Right ventricle myocardium superior (tissue), 1 donor: ENCODE results near the gene NDUFS6. TPM values are rescaled to one million over a fixed set of nuclear protein-coding genes. Genes with fewer than 3 reads are reported as not detected.
A peak's percentile ranks its signal among the peaks of the same experiment; 100 is the strongest.

ENCODE experiments used
- ATAC-seq: fragments of 200-7000 bp; cut with Tn5 transposase; one replicate; pipeline ENCODE4 v1.9.1; 2020; ENCODE audit warnings: mild to moderate bottlenecking; ENCODE audit not compliant: poor library complexity
- DNase-seq: peaks from one replicate; pipeline ENCODE4 v3.0.0-alpha.2; 2020
- intact Hi-C: fragments of 100-400 bp; cut with DNase I; formaldehyde crosslinking; loops from one replicate; pipeline ENCODE4 v1.11.2; 2022
- total RNA-seq: library from RNA; stranded (reverse); fragmentation: NEBNext Ultra II Directional; extraction: Animal tissue kit (Norgen Biotek cat#: 25700); gene quantifications from one replicate; pipeline ENCODE4 v1.2.1, GENCODE V29; 2021
- donor health status: DM: no; HTN: yes; CAD: no; lungs with severe emphysema.

Gene NDUFS6
- total RNA-seq, 1 donor from 2014 or later, result 126 TPM

DNA sequence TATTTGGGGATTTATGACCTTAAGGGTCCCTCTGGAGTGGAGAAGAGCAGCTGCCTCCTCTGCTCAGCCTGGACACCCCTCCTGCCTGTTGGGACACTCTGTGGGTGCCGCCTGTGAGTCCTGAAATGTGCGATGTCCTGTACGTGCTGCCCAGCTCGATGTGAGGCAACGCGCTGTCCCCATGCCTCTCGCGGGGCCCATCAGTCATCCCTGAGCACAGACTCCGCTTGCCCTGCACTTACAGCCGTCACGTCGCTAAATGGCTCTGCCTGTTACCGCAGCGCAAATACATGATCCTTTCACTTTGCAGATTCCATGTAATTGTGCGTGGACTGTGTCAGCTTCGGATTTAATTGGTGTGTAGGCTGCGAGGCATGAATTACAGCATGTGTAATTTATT, 54.4 kb downstream of the NDUFS6 start:
- ATAC-seq (no peak), DNase-seq (no peak)
- intact Hi-C loops, result no loop called here

DNA sequence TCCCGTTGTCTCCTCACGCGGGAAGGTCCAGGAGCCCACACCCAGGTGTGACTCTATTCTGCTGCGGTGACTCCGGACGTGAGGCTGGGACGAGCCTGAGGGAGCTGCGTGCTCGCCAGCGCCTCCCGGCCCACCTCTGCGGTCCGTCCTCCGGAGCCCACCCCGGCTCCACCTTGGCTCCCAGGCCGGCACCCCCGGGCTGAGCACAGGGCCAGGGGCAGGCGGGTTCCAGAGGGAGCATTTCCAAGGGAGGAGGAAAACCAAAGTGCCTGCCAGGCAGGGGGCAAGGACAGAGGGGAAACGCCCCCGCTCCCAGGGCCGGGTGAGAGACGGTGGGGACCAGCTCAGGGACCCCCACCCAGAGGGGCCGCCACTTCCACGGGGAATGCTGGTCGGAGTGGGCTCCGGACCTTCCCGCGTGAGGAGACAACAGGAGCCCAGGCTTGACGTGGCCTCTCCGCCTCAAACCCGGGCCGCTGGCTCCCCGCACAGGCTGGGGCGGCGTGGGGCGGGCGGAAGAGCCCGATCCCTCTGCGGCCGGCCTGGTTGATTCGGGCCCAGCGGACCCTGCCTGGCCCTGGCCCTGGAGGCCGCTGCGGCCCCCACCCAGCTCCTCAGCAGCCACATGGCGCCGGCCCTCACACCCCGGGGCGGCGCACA, 55.5 kb downstream of the NDUFS6 start:
- DNase-seq (no peak), ATAC-seq (no peak)
- intact Hi-C loops, result no loop called here

DNA sequence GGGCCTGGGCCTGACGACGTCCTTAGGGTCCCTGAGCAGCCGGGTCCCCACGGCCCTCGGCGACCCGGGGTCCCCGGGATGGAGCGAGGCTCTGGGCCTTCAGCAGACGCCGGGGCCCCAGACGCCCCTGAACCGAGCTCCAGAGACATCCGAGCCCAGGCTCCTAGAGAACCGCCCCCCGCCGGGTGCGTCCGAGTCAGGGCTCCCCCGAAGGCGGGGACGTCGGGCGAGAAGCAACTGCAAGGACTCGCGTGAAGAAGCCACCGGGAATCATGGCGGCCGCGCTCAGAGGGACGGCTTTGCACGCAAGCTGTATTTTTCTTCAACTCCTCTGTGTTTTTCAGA, 56.0 kb downstream of the NDUFS6 start:
- ATAC-seq, result no peak
- DNase-seq, result no peak
- intact Hi-C loops, result no loop called here

DNA sequence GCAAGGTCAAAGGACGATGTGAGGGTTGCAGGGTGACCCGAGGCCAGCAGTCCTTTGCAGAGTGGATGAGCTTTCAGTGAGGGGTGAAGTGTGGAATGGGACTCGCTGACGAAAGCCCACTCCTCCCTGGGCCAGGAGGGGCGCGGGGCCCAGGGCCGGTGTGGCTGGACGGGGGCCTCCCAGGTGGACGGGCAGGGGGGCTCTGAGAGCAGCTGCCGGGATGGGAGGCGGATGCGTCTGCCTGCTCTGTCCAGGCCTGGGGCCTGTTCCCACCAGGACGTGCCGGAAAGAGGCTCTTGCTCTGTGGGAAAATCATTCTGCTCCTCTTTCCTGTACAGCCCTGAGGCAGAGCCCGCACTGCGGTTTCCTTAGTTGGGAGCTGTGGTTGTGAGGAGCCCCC, 57.2 kb downstream of the NDUFS6 start:
- DNase-seq (no peak), ATAC-seq (no peak)
- intact Hi-C loops, result no loop called here

DNA sequence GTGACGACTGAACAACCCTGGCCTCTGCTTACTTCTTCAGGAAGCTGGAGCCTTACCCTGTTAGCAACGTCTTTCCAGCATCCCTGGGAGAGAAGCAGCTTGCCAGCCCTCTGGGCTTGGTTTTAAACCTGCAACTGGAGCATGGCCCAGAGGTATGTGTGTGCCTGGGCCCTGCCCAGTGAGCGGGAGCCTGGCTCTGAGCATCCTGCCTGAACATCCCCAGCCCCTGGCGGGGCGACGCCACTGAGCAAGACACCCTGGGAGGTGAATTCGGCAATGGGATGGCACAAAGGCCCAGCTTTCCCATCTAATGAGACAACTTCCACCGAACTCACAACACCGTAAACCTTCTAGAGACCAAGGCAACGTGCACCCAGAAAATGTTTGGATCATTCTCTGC, 57.9 kb downstream of the NDUFS6 start:
- intact Hi-C loops, result no loop called here
- no peak for ATAC-seq

DNA sequence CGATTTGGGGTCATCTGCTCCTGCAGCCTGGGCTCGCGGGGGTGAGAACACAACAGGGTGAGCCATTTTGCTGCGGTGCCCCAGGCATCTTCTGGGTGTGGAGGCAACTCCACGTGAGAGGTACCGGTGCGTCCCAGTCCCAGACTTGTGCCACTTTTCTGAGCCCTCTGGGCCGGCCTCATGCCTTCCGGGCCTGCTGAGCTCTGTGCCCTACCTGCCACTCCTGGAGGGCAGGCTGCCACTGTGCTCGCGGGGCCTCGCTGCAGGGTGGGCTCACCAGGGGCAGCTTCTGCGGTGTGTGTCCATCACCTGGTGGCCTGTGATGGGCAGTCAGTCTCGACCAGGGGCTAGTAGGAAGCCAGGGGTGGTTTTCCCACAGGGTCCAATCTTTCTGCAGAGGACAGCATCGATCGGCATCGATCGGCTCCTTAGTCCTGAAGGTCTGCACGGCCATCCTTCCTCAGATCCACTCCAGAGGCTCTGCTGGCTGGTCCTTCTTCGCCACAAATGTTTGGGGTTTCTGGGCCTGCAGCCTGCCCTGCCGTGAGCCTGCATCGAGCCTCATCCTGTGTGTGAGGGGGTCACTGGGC, 58.9 kb downstream of the NDUFS6 start:
- intact Hi-C loops, result no loop called here
- no peak for DNase-seq
- ATAC-seq, result no peak

More for the DNA sequence above, 57.9 kb downstream of the NDUFS6 start:
- no peak for DNase-seq

DNA sequence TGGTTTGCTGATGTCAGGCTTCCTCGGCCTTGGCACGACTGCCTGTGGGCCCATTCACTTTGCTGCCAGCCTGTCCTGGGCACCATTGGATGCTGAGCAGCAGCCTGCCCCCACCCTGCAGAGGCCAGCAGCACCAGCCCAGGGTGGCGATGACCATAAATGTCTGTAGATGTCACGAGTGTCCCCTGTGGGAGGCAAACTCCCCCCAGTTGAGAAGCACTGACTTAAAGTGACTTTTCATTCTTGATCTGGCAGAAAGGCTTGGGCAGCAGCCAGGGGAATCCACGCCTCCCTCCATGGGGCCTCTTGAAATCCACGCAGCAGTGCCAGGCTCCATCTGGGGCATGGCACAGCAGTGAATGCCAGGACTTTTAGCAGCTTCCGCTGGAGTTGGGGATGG, 59.7 kb downstream of the NDUFS6 start:
- intact Hi-C loops, result no loop called here
- DNase-seq (peak; percentile 78), ATAC-seq (peak; percentile 93)

DNA sequence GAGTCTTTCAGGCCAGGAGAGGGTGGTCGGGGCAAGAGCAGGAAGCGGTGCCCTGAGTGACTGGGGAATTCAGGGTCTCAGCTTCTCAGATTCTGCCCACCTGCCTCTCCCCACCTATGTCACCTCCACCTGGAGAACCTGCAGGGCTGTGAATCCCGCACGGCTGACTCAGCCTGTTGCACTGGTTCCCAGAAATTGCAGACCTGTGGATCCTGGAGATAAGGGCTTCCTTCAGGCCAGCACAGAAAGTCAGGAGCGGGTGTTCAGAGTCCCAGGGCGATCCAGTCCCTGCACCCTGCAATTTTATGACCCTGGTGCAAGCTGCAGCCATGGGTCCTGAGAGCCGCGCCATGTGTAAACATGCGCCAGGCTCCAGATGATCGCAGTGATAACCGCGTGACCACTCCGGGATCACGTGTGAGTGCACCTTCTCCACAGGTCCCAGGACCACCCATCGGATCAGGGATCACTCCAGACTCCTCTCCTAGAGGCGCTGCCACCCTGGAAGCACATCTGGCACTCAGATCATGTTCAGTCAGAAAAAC, 63.8 kb downstream of the NDUFS6 start:
- no peak for DNase-seq

DNA sequence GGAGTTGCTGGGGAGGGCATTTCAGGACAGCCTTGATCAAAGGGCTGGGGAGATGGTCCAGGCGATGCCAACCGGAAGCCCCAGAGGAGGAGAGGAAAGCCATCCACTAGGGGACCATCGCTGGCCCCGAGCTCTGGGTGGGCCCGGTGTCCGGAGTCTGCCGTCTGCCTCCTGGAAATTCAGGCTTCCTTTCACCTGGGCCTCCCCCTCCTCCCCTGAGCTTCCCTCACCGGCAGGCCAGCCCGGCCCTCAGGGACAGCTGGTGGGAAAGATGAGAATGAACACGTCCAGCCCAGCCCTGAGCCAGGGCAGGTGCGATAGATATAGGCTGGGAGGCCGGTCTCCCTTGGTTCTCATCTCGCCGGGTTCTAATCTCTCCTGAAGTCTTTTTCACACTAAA, 64.3 kb downstream of the NDUFS6 start:
- no peak for DNase-seq
- intact Hi-C loops, result no loop called here
- no peak for ATAC-seq

More for the DNA sequence above, 63.8 kb downstream of the NDUFS6 start:
- ATAC-seq, result no peak
- intact Hi-C loops, result no loop called here

Other genes with a start within 250 kb of the NDUFS6 start
- 65.5 TPM for gene MRPL36, start 1.6 kb upstream of the NDUFS6 start, total RNA-seq
- gene IRX4, start 81.5 kb downstream of the NDUFS6 start, total RNA-seq, result 15.8 TPM